Activated gamma-delta T cell (primary cell): Measurements from ENCODE around the gene NRP1.
"Not testable (repeated sequence)": the region's sequence is repeated elsewhere in the genome, so short reads cannot be mapped to it uniquely, and the experiment has no call there.

Experiments
- DNase-seq: peaks from one replicate; lab custom pipeline; 2025; lab: John Stamatoyannopoulos, UW

NRP1 gene

GRCh38 chr10:33237736-33238624 lies 96.5 kb downstream of the NRP1 start:
- DNase-seq, result no peak

- no peak for DNase-seq
Observed at GRCh38 chr10:33236916-33237315, 97.6 kb downstream of the NRP1 start.

GRCh38 chr10:33235951-33236350 lies 98.5 kb downstream of the NRP1 start:
- DNase-seq, result no peak

- no peak for DNase-seq
Observed at GRCh38 chr10:33235251-33235884, 99.1 kb downstream of the NRP1 start.

- DNase-seq, result no peak
Observed at GRCh38 chr10:33234831-33235237, 99.6 kb downstream of the NRP1 start.

- no peak for DNase-seq
Observed at GRCh38 chr10:33233635-33234034, 100.8 kb downstream of the NRP1 start.

GRCh38 chr10:33233221-33233620 lies 101.2 kb downstream of the NRP1 start:
- DNase-seq, result no peak

GRCh38 chr10:33231621-33232350 lies 102.7 kb downstream of the NRP1 start:
- DNase-seq, result no peak

- DNase-seq, result no peak
Observed at GRCh38 chr10:33229949-33230267, 104.6 kb downstream of the NRP1 start.

- no peak for DNase-seq
Observed at GRCh38 chr10:33229252-33229948, 105.1 kb downstream of the NRP1 start.

GRCh38 chr10:33228426-33228825 lies 106.0 kb downstream of the NRP1 start:
- DNase-seq, result no peak

GRCh38 chr10:33227489-33227888 lies 107.0 kb downstream of the NRP1 start:
- DNase-seq, result no peak

- DNase-seq, result no peak
Observed at GRCh38 chr10:33224251-33224965, 110.1 kb downstream of the NRP1 start.

- no peak for DNase-seq
Observed at GRCh38 chr10:33223326-33224000, 111.0 kb downstream of the NRP1 start.

GRCh38 chr10:33222304-33222703 lies 112.2 kb downstream of the NRP1 start:
- DNase-seq, result not testable (repeated sequence)

GRCh38 chr10:33217854-33218253 lies 116.6 kb downstream of the NRP1 start:
- no peak for DNase-seq

- DNase-seq, result no peak
Observed at GRCh38 chr10:33216661-33217427, 117.6 kb downstream of the NRP1 start.

GRCh38 chr10:33215635-33216034 lies 118.8 kb downstream of the NRP1 start:
- no peak for DNase-seq

GRCh38 chr10:33215154-33215553 lies 119.3 kb downstream of the NRP1 start:
- DNase-seq, result no peak

GRCh38 chr10:33214174-33214573 lies 120.3 kb downstream of the NRP1 start:
- DNase-seq, result no peak
